NCI-H1092 (cell line): Measurements from ENCODE around the gene MRPL10.
"Not testable (repeated sequence)": the region's sequence is repeated elsewhere in the genome, so short reads cannot be mapped to it uniquely, and the experiment has no call there.

Experiments used
- DNase-seq: peaks from one replicate; lab custom pipeline; 2025; lab: John Stamatoyannopoulos, UW

The MRPL10 gene

DNA sequence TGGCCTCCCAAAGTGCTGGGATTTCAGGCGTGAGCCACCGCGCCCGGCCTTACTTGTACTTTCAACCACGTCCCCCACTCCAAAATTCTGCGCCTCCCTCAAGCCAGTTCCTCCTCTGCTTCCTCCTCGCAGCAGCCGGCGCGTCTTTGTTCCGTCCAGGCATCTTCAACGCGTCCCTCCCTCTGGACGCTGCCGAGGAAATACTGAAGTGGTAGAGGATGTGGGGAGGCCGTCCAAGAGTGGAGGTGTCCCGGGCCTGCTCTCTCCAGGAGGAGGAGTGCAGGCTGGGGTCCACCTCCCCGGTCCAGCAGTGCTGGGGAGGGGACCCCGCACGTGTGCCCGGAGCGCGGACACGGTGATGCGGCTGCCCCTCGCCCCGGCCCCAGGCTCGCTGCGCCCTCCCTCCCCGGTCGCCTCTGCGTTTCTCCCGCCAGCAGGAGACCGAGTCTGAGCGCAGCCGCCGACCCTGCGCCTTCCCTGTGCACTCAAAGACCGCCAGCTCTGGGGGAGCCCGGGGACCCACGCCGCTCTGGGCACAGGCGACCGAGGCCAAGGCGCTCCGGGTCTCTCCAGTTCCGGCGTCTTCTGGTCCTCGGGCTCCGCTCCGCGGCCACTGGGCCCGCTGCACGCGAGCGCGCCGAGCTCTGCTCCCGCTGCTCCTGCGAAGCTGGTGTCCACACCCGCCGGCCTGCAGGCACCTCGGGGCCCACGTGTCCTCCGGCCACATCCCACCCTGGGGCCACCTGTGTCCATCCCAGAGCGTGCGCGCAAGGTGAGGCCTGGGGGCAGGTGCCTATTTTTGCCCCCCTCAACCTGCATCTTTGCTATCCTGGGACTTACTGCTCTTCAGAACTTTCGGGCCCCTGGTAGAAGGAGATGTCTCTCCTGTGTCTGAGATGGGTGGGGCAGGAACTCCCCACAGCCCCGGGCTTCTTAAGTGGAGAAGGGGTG is 41.5 kb downstream of the MRPL10 start:
- peak; percentile 40 for DNase-seq

- DNase-seq = no peak
Measured at GRCh38 chr17:47785538-47786123, 45.7 kb downstream of the MRPL10 start.

- no peak for DNase-seq
Measured at GRCh38 chr17:47781397-47781796, 49.9 kb downstream of the MRPL10 start.

- DNase-seq = no peak
Measured at GRCh38 chr17:47778184-47778635, 53.1 kb downstream of the MRPL10 start.

DNA sequence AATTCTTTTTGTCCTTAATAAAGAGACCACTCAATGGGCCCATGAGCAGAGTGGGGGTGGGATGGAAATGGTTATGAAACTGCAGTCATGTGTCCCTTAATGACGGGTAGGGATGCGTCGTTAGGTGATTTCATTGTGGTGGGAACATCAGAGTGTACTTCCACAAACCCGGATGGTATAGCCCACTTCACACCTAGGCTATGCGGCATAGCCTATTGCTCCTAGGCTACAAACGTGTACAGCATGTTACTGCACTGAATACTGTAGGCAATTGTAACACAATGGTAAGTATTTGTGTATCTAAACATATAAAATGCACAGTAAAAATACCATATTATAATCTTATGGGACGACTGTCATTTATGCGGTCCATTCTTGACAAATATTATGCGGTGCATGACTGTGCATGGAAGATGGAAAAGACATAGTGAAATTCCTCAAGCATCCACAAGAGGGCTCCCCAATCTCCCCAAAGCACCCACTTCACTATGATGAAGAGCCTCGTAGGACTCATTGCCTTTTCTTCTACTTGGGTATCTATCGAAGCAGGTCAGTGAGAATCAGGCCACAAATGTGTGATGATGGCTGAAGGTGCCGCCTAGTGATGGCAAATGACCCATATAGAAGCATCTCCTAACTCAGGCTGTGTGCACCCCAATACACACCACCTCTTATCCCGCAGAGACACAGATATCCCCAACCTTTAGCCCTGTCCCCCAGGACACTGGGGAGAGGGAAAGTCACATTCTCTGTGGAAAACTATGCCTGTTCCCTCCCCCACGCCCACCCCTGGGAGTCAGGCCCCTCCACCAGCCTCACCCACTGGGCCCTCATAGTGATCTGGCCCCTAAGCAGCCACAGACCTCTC is 54.8 kb downstream of the MRPL10 start:
- no peak for DNase-seq

DNA sequence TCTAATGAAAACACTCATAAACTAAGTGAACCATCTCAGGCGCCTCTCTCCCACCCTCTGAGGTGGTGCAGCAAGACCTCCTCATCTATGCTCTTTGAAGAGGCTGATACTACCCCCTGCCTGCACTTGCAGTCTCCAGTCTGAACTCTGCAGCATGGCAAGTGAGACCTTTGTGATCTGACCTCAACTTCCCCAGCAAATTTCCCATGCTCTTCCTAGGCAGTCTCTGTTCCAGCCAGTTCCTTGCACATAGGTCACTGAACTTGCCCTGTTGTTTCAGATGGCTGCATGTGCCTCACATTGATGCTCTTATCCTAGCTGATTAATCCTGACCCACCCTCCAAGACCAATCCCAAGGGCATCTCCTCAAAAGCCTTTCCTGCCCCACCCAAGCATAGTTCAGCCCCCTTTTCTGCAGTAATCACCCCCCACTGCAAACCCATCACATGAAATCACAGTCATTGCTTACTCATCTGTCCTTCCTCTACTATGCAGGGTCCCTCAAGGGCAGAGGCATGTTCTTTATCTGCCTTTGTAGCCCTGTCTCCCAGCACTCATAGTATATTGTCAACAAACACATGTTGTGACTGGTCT is 56.3 kb downstream of the MRPL10 start:
- DNase-seq = no peak

DNA sequence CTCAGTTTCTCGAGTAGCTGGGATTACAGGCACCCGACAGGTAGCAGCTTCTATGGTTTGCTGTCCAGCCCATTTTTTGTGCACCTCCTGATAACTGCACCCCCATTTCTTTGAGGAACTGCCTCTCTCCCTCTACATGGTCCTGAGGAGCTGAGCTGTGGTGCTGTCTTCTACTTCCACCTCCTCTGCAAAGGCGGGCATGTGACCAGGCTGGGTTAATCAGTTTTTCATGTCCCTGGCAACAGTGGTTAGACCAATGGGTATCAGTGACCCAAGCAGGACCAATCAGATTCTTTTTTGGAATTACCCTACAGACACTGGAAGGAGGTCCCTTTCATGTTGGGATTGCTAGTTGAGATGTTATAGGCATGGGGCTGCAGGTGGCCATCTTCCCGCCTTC is 57.0 kb downstream of the MRPL10 start:
- no peak for DNase-seq

GRCh38 chr17:47773649-47774048 is 57.7 kb downstream of the MRPL10 start:
- not testable (repeated sequence) for DNase-seq
